HG03095 (cell line): ENCODE results near the gene C5orf46.
"Not testable (repeated sequence)": the region's sequence is repeated elsewhere in the genome, so short reads cannot be mapped to it uniquely, and the experiment has no call there.

Experiments used
- ATAC-seq: cut with Tn5 transposase; IDR thresholded peaks from one replicate; pipeline ENCODE4 v1.9.1; 2021; ENCODE audit warnings: moderate library complexity; ENCODE audit not compliant: unreplicated experiment

The C5orf46 gene

DNA sequence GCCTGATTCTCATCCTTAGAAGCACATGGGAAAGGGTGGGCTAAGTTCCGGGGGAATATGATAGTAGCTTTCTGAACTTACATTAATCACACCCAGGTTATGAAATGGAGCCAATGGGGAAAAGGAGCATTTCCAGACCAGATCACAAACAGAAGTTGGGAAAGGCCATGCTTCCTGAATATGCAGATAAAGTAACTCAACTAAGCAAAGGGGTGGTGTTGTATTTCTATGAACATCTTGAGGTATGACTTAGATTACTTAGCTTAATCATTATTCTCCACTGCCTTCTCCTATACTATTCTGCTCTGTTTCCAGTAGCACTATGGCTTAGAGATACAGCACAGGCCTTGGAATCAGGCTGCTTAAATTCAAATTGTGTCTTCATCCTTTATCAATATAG lies 10.5 kb downstream of the C5orf46 start:
- no peak for ATAC-seq

- no peak for ATAC-seq
Measured at GRCh38 chr5:147893820-147894219, 12.5 kb downstream of the C5orf46 start.

- ATAC-seq, result no peak
Measured at GRCh38 chr5:147892696-147893296, 13.5 kb downstream of the C5orf46 start.

GRCh38 chr5:147887930-147888329 lies 18.4 kb downstream of the C5orf46 start:
- ATAC-seq, result no peak

DNA sequence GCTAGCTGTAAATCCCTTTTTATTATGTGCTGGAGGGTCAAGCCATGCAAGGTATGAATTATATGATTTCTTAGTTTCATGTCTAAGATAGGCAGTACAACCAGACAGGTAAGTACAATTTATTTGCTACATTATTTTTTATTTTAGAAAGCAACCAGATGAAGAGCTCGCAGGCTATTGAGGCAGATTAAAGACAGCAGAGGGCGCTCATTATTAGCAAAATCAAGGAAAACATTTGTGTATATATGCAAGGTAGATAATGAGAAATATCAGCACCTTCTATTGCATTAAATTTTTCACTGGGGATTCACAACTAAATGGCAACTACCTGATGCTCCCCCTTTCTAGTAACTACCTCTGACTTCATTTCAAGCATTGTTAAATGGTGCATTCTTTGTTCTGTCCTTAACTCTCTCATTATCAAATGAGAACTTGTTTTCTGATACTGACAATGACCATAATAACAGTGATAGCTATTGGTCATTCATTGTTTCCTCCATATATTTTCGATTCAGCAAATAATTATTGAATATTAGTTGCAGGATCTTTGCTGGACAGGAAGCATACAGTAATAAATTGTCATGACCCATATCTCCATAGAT lies 19.2 kb downstream of the C5orf46 start:
- no peak for ATAC-seq

DNA sequence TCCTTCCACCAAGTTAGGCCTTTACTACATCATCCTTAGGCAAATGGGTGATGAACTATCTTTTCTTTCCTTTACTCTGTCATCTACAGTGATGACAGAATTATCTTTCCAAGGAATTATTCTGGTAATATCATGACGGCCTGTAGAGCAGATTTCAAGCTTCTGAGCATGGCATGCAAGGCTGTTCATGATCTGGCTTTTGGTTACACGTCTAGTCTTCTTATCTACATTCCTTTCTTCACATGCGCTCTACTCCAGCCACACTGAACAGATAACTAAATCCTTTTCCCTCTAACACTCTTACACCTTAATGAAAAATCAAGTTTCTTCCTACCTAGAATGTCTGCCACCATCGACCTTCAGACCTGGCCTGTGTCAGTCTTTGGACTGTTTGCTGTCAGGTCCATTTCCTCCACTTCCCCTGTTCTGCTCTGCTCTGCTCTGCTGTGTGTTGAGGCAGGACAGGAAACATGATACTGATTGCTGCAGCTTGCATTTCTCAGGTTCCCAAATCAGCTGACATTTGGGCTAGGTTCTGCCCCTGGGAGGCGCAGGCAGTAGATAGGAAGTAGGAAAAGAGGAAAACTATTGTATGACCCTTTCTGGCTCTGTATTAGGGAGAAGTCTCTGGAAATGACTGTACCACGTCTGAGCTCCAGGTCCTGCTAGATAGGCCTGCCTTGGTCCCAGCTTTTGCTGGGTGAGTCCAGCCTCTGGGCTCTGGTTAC lies 23.6 kb downstream of the C5orf46 start:
- no peak for ATAC-seq

DNA sequence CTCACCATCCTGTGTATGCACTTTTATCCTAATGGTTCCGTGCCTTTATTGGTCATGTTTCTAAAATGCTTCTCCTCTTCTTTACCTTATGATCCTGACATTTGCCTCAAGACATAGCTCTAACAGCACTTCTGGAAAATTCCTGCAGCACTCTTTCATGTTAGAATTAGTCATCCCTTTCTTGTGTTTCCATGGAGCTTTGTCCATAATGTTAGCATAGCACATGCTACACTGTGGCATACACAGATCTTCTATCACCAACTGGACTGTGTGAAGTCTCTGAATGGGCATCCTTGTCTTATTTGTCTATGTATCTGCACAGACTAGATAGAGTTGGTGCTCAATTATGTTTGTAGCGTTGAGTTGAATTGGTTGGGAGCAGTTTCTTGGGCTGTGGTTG lies 25.9 kb downstream of the C5orf46 start:
- ATAC-seq, result no peak

DNA sequence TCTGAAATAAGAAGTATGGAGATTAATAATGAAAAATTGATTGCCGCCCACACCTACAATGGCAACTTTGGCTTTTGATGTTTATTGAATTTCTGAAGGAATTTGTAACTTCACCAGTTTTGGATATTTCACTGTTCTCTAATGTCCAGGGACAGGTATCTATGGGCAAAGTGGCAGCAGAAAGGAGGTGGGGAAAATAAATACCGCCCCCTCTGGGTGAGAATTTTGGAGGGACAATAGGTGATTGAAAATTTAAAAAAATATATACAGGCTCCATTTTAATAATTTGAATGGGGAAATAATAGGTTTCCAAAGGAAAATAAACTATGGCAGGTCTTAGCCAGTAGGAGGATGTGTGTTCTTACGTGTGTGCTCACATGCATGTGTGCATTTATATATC lies 26.6 kb downstream of the C5orf46 start:
- no peak for ATAC-seq

DNA sequence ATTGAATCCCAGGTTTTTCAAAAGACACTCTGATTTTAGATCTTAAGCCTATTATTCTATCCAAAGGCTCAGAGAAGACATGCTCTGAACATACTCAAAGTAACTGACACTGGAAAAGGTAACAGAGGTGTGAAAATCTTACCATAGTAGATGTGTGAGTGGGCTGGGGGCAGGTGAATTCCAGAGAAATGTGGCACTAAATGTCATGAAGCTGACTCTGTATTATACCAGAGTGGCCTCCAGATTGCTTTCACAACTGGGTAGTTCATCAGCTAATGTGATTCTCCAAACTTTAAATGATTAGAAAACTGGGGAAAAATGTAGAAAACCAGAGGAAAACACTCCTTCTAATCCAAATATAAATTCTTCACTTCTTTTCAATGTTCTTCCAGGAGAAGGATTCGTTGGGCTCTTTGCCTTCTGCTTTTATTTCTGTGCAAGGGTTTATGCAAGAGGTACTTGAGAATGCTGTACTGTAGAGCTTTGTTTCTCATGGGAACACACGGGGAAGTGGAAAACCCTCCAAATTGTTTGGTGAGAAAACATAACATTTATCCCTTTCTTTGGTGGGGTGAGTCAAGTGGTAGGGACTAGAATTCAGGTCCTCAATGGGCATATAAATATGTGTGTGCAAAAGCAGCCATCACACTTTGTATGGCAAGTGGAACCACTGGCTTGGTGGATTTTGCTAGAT lies 28.1 kb downstream of the C5orf46 start, which contains the start of gene SCGB3A2:
SCGB3A2 (plus strand) TSS at position 646 of the 694 bp plus-strand sequence. CDS start 93 bp downstream, outside the sequence.
- no peak for ATAC-seq

GRCh38 chr5:147876626-147877025 lies 29.7 kb downstream of the C5orf46 start:
- ATAC-seq, result no peak

- ATAC-seq, result no peak
Measured at GRCh38 chr5:147876141-147876540, 30.2 kb downstream of the C5orf46 start.

DNA sequence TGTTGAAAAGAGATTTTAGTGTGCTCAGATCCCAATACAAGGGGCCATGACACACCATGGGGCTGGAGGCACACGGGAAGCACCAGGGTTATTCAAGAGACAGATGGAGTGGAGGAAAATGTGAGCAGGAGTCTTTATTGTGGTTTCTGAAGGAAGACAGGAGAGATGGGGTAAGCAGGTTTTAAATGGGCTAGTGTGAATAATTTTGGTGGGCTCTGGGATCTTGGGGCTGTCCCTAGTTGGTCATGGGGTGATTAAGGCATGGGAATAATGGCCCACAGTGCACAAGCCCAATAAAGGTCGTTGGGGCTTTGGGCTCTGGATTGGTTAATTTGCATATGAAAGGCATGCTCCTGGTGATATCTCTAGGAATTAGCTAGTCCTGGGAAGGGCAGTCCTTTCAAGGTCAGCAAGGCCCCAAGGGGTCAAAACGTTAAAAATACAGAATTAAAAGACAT lies 31.4 kb downstream of the C5orf46 start:
- no peak for ATAC-seq

- not testable (repeated sequence) for ATAC-seq
Measured at GRCh38 chr5:147874118-147874875, 32.0 kb downstream of the C5orf46 start.

DNA sequence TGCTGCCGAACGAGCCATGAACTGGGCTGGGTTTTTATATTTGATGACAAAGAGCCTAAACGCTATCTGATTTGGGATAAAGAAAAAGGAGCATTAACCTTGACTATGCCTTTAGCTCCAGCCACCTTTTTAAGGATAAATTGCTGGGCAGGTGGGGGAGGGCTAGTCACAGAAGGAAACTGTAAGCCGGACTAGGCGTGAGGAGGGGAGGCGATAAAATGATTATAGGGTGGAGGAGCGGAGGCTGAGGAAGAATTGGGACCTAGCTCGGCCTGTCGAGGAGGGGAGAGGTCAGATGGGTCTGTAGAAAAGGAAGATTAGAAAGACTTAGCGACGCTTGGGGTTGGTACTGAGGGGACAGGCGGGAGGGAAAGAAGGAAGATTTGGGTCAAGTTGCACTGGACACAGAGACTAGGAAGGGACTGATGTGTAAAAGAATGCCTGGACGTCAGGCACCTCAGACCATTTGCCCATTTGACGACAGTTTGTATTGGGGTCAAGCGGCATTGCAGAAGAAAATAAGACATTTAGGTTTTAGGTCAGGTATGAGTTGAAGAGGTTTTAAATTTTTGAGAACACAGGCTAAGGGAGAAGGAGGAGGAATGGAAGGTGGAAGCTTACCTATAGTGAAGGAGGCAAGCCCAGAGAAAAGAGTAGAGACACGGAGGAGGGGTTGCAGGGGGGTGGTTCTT lies 33.4 kb downstream of the C5orf46 start:
- not testable (repeated sequence) for ATAC-seq

DNA sequence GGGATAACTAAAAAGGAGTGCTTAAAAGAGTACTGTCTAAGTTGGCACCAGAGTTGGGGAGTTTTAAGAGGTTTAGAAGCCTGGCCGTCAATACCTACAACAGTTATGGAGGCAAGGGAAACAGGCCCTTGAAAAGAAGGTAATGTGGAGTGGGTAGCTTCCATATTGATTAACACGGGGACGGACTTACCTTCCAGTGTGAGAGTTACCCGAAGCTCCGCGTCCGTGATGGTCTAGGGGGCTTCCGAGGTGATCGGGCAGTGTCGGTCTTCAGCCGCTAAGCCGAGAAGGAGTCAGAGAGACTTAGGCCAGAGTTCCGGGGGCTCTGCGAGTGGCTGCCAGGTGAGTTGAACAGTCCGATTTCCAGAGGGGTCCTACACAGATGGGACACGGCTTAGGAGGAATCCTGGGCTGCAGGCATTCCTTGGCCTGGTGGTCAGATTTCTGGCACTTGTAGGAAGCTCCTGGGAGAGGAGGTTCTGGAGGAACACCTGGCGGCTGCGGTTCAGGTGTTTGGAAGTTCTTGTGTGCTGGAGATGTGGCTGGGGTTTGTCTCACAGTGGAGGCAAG lies 34.3 kb downstream of the C5orf46 start:
- not testable (repeated sequence) for ATAC-seq

- ATAC-seq, result not testable (repeated sequence)
Measured at GRCh38 chr5:147869892-147870291, 36.4 kb downstream of the C5orf46 start.

- no peak for ATAC-seq
Measured at GRCh38 chr5:147869112-147869511, 37.2 kb downstream of the C5orf46 start.

- no peak for ATAC-seq
Measured at GRCh38 chr5:147863454-147864158, 42.7 kb downstream of the C5orf46 start.

GRCh38 chr5:147860641-147861025 lies 45.7 kb downstream of the C5orf46 start:
- no peak for ATAC-seq
